IPS DF 6.9 (cell line): ENCODE results near the gene FGF3.

ENCODE experiments used
- DNase-seq: peaks from one replicate; pipeline ENCODE4 v3.0.0-alpha.2; 2013; ENCODE audit warnings: low read depth, low spot score
- H3K27ac ChIP-seq: one replicate; pipeline ENCODE4 v1.5.1; 2013; ENCODE audit warnings: low read length, control low read depth
- H3K27me3 ChIP-seq: 2 replicates; pipeline ENCODE4 v1.6.1; 2013; ENCODE audit warnings: mild to moderate bottlenecking, low read length; ENCODE audit not compliant: control insufficient read depth, insufficient read depth
- H3K36me3 ChIP-seq: 2 replicates; pipeline ENCODE4 v1.6.1; 2013; ENCODE audit warnings: low read length; ENCODE audit not compliant: control insufficient read depth, insufficient read depth
- H3K4me1 ChIP-seq: 2 replicates; pipeline ENCODE4 v1.6.1; 2013; ENCODE audit warnings: low read length; ENCODE audit not compliant: control insufficient read depth, insufficient read depth
- H3K4me3 ChIP-seq: 2 replicates; pipeline ENCODE4 v1.5.1; 2013; ENCODE audit warnings: mild to moderate bottlenecking, low read length
- H3K9me3 ChIP-seq: 2 replicates; pipeline ENCODE4 v1.6.1; 2013; ENCODE audit warnings: low read length, inconsistent platforms; ENCODE audit not compliant: control insufficient read depth, insufficient read depth
- WGBS: extraction: QIAGEN DNeasy Blood & Tissue Kit; methylation state at CpG from one replicate; pipeline ENCODE4 v1.1.7; 2013; ENCODE audit warnings: mixed read lengths, missing lambda C conversion rate; ENCODE audit not compliant: insufficient read length, insufficient coverage; 5-methylcytosine and 5-hydroxymethylcytosine counted together

Gene FGF3

DNA sequence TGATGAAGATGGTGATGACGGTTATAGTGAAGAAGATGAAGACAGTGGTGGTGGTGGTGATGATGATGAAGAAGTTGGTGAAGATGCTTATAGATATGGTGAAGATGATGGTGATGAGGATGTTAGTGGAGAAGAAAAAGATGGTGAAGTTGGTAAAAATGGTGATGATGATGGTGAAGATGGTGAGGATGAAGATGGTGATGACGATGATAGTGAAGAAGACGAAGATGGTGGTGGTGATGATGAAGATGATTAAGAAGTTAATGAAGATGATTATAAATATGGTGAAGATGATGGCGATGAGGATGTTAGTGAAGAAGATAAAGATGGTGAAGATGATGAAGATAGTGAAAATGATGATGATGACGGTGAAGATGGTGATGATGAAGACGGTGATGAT, 25.2 kb upstream of the FGF3 start:
- WGBS = over 99% methylated on average over 6 of the region's 6 CpGs

DNA sequence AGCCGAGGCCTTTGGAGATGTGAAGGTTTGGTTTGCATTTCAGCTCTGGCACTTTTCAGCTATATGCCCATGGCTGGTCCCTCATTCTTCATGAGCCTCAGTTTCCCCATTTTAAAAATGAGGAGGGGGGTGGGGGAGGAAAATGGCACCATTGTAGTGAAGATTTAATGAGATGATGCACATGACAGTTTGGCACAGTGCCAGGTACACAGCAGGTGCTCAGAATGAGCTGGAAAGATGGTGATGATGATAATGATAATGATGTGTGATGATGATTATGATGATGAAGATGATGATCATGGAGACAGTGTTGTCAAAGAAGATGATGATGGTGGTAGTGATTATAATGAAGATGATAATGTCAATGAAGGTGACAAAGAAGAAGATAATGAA, 24.3 kb upstream of the FGF3 start:
- no peak overlapping the region for H3K4me3 ChIP-seq
- H3K36me3 ChIP-seq = no peaks in the 10 kb centered on the region
- no peaks in the 10 kb centered on the region for H3K27me3 ChIP-seq
- no peak overlapping the region for H3K27ac ChIP-seq
- no CpG with 5 or more reads among the region's 1 CpG for whole genome bisulfite sequencing
- peaks cover 3% of the 10 kb centered on the region; the same call in 1 of the 2 replicates for H3K4me1 ChIP-seq
- H3K9me3 ChIP-seq = no peaks in the 10 kb centered on the region
- DNase-seq = no peak

More for the DNA sequence above, 25.2 kb upstream of the FGF3 start:
- Histone ChIP-seq H3K27ac (no peak overlapping the region), H3K36me3 (no peaks in the 10 kb centered on the region), H3K27me3 (no peaks in the 10 kb centered on the region), H3K4me3 (no peak overlapping the region), H3K9me3 (no peaks in the 10 kb centered on the region), H3K4me1 (peaks cover 3% of the 10 kb centered on the region; the same call in 1 of the 2 replicates)
- no peak for DNase-seq

DNA sequence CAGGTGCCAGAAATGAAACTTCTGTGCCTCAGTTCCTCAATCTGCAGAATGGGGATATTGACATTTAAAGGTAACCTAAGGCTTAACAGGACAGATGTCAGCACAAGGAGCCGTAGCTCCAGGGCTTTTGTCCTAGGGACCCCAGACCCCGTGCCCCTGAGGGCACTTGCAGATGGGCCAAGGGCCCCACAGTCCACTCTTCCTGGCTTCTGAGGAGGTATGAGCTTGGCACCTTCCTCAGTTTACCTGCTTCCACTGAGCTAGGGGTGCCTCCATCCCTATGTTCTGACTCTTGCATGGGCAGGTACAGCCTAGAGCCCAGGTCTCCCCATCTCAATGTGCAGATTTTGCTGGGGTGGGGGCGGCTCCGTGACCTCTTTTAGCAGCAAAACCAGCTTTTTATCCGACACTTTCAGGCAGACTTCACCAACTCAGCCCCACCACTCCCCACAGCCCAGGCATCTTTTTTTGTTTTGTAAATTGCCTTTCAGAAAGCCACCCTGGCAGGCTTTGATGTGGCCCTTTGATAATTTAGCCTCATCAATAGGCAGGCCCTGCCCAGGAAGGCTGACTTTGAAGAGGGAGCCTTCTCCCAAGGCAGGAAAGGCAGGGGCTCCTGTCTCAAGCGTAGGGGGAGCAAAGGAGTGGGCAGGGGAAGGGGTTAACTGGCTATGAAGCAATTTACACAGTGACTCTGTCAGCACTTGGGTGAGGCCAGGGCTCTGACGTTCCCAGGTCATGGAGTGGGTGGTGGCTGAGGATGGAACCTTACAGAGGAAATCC, 23.7 kb upstream of the FGF3 start:
- Histone ChIP-seq H3K27me3 (no peaks in the 10 kb centered on the region), H3K27ac (no peak overlapping the region), H3K4me3 (no peak overlapping the region), H3K4me1 (peaks cover 3% of the 10 kb centered on the region; the same call in 1 of the 2 replicates), H3K9me3 (no peaks in the 10 kb centered on the region), H3K36me3 (no peaks in the 10 kb centered on the region)
- no CpG with 5 or more reads among the region's 7 CpGs for WGBS
- no peak for DNase-seq

DNA sequence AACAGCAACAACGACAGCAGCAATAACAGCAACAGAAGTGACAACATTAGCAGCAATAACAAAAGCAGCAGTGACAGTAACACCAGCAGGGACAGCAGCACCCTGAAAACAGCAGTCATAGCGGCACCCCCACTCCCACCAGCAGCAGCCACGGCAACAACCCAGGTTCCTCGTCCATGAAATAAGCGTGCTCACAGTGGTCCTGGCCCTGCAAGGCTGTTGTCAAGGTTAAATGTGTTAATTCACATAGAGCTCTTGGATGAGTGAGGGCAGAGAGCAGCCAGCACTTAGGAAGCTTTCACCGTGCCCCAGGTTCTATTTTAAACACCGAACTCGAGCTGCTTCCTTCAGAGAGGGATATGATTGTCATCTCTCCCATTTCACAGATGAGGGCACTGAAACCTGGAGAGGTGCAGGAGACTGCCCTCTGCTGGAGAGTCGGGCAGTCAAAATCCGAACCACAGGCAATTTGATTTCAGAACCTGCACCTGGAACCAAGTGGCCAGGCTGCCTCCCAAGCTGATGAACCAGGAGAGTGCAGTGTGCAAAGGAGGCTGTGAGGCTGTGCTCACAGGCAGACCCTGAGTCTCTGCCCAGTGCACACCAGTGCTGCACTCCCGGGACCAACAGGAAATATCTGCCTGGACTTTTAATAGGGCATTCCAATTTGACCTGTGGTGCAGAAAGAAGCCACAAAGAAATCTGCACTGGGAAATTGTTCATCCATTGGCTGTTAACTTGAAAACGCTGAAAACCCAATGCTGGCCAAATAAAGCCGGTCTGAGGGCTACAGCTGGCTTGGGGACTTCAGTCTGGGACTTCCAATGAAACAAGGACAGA, 22.9 kb upstream of the FGF3 start:
- peaks cover 3% of the 10 kb centered on the region; the same call in 1 of the 2 replicates for H3K4me1 ChIP-seq
- WGBS = no CpG with 5 or more reads among the region's 13 CpGs
- no peaks in the 10 kb centered on the region for H3K9me3 ChIP-seq
- H3K27ac ChIP-seq = no peak overlapping the region
- H3K27me3 ChIP-seq = no peaks in the 10 kb centered on the region
- H3K36me3 ChIP-seq = no peaks in the 10 kb centered on the region
- DNase-seq = no peak
- no peak overlapping the region for H3K4me3 ChIP-seq

DNA sequence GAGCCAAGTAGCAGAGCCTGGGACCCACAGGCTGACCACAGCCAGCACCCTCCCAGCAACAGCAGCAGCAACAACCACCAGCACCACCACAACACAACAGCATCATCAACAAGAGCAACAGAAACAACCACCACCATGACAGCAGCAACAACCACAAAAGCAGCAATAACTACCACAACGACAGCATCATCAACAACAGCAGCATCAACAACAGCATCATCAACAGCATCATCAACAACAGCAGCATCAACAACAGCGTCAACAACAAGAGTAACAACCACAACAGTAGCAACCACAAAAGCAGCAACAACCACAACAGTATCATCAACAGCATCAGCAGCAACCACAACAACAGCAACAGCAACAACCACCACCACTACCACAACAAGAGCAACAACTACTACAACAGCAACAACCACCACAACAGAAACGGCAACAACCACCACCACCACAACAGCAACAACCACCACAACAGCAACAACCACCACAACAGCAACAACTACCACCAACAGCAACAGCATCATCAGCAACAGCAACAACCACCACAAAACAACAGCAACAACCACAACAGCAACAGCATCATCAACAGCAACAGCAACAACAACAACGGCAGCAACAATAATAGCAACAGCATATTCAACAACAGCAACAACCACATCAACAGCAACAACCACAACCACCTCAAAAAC, 22.1 kb upstream of the FGF3 start:
- no peak for DNase-seq
- H3K9me3 ChIP-seq = no peaks in the 10 kb centered on the region
- WGBS = no CpG with 5 or more reads among the region's 4 CpGs
- H3K36me3 ChIP-seq = no peaks in the 10 kb centered on the region
- H3K4me1 ChIP-seq = peaks cover 3% of the 10 kb centered on the region; the same call in 1 of the 2 replicates
- no peak overlapping the region for H3K4me3 ChIP-seq
- no peak overlapping the region for H3K27ac ChIP-seq
- no peaks in the 10 kb centered on the region for H3K27me3 ChIP-seq

DNA sequence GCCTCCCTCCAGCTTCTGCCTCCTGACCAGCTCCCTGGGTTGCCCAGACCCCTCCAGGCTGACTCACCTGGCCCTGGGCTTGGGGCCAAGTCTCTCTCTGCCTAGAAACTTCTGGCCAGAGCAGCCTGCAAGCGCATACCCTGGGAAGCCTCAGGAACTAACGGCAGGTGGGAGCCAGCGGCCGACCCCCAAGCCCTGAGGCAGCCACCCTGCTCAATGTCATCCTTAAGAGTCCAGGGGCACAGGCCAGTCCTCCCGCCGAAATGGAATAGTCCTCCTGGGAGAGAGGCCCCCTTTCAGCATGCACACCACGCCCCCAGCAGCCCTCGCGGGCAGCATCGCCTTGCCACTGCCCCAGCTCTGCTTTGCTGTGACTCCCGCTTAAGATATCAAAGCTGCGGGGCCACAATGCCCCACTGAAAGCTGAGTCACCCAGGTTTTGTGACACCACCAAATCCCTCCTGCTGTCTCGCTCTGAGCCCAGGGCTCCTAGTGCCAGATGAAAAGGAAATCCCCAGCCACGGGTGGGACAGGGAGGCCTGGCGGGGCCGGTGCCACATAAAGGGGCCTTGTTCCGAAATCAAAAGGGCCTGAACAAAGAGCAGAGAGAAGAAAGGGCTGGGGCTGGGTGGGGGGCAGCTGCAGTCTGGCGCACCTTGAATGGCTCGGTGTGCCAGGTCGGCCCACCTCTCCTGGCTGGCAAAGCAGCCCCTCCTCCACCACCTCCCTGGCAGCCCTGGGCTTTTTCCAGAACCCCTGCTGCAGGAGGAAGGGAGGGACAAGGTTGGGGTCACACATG, 21.4 kb upstream of the FGF3 start:
- no peaks in the 10 kb centered on the region for H3K9me3 ChIP-seq
- H3K4me1 ChIP-seq = peaks cover 3% of the 10 kb centered on the region; the same call in 1 of the 2 replicates
- H3K4me3 ChIP-seq = no peak overlapping the region
- no peaks in the 10 kb centered on the region for H3K27me3 ChIP-seq
- no peak overlapping the region for H3K27ac ChIP-seq
- no CpG with 5 or more reads among the region's 20 CpGs for WGBS
- H3K36me3 ChIP-seq = no peaks in the 10 kb centered on the region
- no peak for DNase-seq

DNA sequence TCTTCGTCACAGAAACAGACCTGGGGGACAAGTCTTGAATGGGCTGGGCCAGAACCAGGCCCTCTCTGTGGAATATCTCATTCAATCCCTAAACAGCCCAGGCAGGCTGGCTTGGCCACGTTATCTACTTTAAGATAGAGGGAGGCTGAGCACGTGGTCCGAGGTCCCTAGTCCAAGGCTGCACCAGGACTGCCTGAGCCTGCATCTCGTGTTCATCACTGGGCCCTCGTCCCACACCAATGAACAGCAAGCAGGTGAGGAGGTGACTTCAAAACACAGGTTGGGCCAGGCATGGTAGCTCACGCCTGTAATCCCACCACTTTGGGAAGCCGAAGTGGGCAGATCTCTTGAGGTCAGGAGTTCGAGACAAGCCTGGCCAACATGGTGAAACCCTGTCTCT, 20.3 kb upstream of the FGF3 start:
- H3K4me3 ChIP-seq = no peak overlapping the region
- H3K27me3 ChIP-seq = no peaks in the 10 kb centered on the region
- DNase-seq = no peak
- no peaks in the 10 kb centered on the region for H3K36me3 ChIP-seq
- H3K9me3 ChIP-seq = no peaks in the 10 kb centered on the region
- H3K27ac ChIP-seq = no peak overlapping the region
- no CpG with 5 or more reads among the region's 9 CpGs for WGBS
- peaks cover 3% of the 10 kb centered on the region; the same call in 1 of the 2 replicates for H3K4me1 ChIP-seq

DNA sequence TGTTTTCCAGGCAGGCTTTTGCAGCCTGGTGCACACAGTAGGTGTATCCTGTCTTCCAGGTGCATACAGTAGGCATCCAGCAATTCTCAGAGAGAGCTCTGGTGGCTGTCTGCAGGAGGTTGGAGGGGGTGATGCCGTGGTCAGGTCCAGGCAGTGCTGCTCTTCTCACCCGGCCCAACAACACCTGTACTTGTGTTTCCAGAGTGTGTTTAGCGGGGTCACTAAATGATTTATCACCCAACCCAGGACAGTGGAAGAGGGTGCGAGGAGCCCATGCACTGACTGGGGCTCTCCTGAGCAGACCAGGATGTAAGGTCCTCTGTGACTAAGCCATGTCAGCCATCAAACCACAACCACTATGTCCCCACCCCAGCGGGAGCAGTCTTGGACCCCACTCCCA, 18.6 kb upstream of the FGF3 start:
- WGBS = no CpG with 5 or more reads among the region's 5 CpGs
- no peaks in the 10 kb centered on the region for H3K27me3 ChIP-seq
- no peaks in the 10 kb centered on the region for H3K9me3 ChIP-seq
- no peak overlapping the region for H3K4me3 ChIP-seq
- H3K36me3 ChIP-seq = no peaks in the 10 kb centered on the region
- H3K27ac ChIP-seq = no peak overlapping the region
- no peak for DNase-seq
- H3K4me1 ChIP-seq = peaks cover 2% of the 10 kb centered on the region

DNA sequence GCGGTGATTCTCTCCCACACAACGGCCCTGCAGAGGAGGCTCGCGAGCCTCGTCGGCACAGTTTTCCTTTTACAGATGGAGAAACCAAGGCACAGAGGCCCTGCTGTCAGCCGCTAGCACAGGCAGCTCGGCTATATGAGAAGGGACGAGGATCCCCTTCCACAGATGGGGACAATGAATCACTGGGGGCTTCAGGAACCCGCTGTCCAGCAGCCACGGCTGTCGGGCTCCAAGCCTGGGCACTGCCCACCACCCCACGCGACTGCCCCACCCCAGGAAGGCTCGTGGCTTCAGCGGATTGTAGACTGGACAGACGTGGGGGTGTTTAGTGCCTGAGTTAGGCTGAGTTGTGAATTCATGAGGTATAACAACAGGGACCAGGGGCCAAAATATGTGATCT, 17.2 kb upstream of the FGF3 start:
- Histone ChIP-seq H3K27me3 (no peaks in the 10 kb centered on the region), H3K4me1 (peaks cover 4% of the 10 kb centered on the region), H3K36me3 (no peaks in the 10 kb centered on the region), H3K9me3 (no peaks in the 10 kb centered on the region), H3K4me3 (no peak overlapping the region), H3K27ac (no peak overlapping the region)
- no peak for DNase-seq
- no CpG with 5 or more reads among the region's 17 CpGs for WGBS
